IMR-90 (cell line): ENCODE measurements around the gene BMP7.

Experiments used
- MAFK ChIP-seq: IDR thresholded peaks from 2 replicates; pipeline ENCODE4 v1.6.1; 2012; ENCODE audit warnings: low read depth, low read length, improper control_type of control experiment
- MXI1 ChIP-seq: IDR thresholded peaks from 2 replicates; pipeline ENCODE4 v1.6.1; 2012; ENCODE audit warnings: low read depth, mild to moderate bottlenecking, low read length, moderate library complexity, borderline replicate concordance
- POLR2A ChIP-seq: IDR thresholded peaks from 2 replicates; pipeline ENCODE4 v1.6.1; 2012; ENCODE audit warnings: mild to moderate bottlenecking, low read depth, low read length
- RAD21 ChIP-seq: IDR thresholded peaks from 2 replicates; pipeline ENCODE4 v1.6.1; 2012; ENCODE audit warnings: low read length, improper control_type of control experiment
- RCOR1 ChIP-seq: IDR thresholded peaks from 2 replicates; pipeline ENCODE4 v1.6.1; 2012; ENCODE audit warnings: mild to moderate bottlenecking, low read length, improper control_type of control experiment; ENCODE audit not compliant: insufficient replicate concordance
- TF ChIP-seq, protein P1 (sequence below): conservative IDR thresholded peaks from 2 replicates; pipeline ENCODE4 v1.5.1; 2012; ENCODE audit warnings: mild to moderate bottlenecking, low read depth, low read length, improper control_type of control experiment

DNA sequence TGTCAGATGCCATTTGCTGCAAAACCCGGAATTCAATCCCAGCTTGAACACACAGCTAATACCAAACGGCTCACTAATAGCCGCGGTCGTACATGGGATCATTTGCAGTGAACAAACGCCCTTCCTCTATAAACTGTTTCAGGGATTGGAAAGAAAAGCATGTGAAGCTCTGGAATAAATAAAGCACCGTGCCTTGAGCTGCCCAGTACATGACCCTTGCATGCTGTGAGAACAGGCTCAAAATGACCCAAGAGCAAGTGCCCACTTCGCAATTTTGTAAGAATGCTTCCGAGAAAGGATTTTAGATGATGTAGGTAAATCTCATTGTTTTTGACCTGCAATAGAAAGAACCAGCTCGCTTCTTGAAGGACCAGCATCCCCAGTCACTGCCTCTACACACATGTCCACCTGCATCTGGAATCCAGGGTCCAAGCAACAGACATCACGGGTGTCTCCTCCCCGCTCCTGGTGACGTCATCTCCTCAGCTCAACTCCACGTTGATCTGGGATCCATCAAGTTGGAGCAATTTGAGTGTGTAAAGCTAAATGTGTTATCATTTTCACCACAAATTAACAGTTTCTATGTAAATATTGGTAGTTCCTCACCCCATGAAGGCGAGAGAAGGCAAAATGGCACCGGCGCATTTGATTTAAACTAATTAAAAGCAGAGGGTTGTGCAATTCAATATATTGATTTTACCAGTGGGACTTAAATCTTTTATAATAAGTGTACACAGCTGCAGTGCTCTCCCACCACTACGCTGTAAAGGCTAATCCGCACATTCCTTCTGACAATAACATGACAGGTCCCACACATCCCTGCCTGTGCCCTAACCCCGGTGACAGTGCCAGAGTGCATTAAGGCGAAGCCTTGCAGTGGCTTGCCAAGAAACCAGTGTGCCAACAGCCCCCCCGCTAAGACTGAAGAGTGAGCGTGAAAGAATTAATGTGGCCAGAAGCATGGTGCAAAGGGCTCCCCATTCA is 6.2 kb downstream of the BMP7 start:
- TF ChIP-seq, protein P1, sequence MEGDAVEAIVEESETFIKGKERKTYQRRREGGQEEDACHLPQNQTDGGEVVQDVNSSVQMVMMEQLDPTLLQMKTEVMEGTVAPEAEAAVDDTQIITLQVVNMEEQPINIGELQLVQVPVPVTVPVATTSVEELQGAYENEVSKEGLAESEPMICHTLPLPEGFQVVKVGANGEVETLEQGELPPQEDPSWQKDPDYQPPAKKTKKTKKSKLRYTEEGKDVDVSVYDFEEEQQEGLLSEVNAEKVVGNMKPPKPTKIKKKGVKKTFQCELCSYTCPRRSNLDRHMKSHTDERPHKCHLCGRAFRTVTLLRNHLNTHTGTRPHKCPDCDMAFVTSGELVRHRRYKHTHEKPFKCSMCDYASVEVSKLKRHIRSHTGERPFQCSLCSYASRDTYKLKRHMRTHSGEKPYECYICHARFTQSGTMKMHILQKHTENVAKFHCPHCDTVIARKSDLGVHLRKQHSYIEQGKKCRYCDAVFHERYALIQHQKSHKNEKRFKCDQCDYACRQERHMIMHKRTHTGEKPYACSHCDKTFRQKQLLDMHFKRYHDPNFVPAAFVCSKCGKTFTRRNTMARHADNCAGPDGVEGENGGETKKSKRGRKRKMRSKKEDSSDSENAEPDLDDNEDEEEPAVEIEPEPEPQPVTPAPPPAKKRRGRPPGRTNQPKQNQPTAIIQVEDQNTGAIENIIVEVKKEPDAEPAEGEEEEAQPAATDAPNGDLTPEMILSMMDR, result no peak
- TF ChIP-seq POLR2A (no peak), MXI1 (no peak), RAD21 (no peak), RCOR1 (no peak), MAFK (no peak)
